Stimulated activated CD4-positive, alpha-beta T cell treated with anti-CD3 and anti-CD28 coated beads, Interleukin-4, amount 100 ng/mL, for 48 hours (primary cell): ENCODE results near the gene LIPI.
"Not testable (repeated sequence)": the region's sequence is repeated elsewhere in the genome, so short reads cannot be mapped to it uniquely, and the experiment has no call there.

Experiments used
- DNase-seq, 2 donors: peaks; one replicate each; pipeline ENCODE4 v3.0.0-alpha.2; 2020; ENCODE audit warnings: low read depth in 2 of 2

LIPI gene

DNA sequence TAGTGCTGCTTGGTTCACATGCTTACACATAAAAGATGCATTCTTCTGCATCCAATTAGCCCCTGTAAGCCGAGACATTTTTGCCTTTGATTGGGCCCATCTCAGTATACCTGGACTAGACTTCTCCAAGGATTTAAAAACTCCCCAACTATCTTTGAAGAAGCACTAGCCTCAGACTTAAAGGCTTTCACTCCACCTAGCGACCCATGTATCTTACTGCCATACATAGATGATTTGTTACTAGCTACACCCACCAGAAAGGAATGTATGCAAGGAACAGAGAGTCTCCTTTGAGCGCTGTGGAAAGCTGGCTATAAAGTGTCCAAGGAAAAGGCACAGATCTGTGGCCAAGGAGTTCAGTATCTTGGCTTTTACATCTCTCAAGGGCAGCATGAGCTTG lies 91.7 kb downstream of the LIPI start:
- DNase-seq: no peak

DNA sequence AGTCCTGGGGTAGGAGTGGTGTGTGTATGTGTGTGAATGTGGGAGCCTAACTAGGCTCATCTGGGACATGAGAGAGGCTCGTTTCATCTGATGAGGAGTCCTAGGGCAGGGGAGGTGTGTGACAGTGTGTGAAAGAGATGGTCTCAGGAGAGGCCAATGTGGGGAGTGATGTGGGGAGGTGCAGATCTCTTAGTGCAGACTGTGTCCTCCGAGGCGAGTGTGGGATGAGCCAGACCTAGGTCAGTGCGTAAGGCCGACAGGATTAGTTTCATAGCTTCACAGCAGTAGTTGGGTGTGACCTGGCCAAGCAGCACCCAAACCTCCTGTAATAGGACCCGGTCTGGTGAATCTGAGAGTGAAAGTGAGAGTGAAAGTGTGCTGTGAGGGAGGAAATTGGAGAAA lies 94.7 kb downstream of the LIPI start:
- DNase-seq: no peak

DNA sequence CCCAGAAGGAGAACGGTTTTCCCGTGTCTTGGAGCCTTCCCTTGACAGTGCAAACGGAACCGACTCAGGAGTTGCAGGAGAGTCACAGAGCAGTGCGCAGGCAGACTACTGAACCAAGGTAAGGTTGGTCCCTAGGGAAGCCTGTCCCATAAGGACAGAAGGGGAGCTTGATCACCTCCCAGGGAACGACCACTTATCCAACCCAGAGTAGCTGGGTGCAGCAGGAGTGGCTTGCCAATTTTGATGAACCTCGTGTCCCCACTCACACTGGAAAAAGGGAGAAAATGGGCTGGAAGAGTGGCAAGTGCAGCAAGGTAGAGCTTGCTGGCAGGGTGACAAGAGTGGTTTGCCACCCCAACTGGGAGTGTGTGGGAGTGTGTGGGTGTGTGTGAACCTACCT lies 95.1 kb downstream of the LIPI start:
- no peak for DNase-seq

DNA sequence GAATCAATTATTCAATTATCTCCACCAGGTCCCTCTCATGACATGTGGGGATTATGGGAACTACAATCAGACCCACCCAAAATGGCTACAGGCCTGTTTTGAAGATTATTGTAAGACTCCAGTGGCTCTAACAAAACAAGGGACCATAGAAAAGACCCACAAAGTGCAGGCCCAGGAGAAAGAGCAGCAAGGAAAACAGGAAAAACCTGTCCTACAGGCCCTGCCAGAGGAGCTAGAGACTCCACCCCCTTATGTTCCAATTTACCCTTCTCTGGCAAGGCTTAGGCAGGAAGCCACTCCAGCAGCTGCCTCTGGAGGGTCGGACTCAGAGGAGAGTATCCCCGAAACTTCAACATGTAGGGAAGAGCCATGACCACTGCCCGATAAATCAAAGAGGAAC lies 96.5 kb downstream of the LIPI start:
- no peak for DNase-seq

DNA sequence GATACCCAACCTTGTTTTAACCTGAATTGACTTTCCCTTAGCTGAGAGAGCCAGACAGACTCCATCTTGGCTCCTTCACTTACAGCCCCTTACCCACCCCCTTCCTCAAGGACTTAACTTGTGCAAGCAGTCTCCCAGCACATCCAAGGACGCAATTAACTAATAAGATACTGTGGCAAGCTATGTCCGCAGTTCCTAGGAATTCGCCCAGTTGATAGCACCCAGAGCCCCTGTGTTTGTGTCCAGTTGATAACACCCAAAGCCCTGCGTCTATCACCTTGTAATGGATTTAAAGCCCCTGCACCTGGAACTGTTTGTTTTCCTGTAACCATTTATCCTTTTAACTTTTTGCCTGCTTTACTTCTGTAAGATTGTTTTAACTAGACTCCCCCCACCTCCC lies 106.2 kb downstream of the LIPI start:
- DNase-seq: not testable (repeated sequence)

DNA sequence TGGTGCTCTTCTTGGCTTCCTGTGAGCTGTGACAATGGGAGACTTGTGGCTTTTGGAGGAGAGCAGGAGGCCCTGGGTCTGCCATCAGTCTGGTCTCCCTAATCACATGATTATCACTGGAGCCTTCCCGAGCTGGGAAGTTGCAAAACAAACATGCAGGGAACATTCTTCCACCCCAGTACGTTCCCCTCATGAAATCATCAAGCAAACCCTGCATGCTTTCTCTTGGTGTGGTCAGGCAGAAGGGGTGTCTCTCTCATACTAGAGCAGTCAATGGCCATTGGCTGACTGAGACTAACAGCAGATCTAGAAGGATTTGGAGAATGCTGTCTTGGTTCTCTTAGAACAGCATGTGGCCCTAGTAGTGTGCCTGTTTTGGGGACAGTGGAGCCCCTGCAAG lies 111.2 kb downstream of the LIPI start:
- no peak for DNase-seq

DNA sequence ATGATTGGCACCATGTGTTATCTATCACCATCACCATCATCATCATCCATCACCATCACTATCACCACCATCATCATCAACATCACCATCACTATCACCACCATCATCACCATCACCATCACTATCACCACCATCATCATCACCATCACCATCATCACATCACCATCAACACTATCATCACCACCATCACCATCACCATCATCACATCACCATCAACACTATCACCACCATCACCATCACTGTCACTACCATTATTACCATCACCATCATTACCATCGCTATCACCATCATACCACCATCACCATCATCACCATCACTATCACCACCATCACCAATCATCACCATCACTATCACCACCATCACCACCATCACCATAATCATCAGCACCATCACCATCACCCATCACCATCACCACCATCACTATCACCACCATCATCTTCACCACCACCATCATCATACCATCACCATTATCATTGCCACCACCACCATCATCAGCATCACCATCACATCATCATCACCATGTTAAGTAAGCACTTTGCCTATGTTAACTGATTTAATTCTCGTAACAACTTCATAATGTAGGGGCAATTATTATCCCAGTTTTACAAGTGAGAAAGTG lies 112.8 kb downstream of the LIPI start:
- no peak for DNase-seq

DNA sequence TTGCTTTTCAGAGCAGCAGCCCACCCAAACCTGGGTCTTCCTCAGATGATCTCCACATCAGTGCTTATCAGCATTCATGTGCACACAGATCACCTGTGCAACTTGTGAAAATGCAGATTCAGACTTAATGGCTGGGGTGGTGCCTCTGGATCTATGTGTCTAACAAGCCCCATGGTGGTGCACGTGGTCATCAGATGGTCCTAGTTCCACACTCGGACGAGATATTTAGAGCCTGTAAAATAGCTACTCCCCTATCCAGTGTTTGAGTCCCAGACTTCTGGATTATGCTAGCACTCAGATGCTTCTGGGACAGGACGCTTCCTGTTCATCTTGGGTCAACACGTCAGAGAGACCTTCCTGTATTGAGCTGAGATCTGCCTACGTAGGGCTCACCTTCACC lies 114.2 kb downstream of the LIPI start:
- DNase-seq: no peak

DNA sequence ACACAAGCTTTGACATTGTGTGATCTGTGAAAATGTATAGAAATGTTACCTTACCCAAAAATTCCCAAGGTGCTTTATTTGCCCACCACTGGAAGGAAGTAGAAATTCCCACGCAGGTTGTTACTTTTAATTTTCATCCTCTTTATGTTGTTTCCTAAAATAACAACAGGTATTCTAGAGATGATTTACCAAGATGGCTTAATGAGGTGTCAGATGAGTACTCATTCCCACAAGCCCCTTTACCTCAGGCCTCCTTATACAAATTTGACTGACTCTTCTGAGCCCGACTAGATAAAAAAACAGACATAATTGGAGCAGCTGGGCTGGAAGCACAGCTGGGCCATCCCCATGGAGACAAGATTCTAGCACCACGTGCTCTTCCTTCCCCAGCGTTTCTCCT lies 114.6 kb downstream of the LIPI start:
- no peak for DNase-seq

DNA sequence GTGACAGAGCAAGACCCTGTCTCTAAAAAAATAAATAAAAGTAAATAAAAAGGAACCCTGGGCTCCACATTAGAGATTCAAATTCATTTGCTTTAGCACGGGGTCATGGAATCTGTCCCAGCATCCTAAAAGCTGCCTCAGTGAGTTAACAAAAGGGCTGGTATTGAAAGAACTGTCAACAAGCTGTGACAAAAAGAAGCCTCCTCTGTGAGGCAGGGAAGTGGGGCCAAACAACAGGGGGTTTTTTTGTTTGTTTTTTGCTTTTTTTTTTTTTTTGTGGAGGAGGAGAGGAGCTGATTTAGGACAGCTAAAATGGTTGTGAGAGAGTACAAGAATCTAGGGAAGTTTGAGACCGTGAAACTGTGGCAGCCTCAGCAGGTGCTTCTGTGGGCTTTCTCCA lies 115.7 kb downstream of the LIPI start:
- no peak for DNase-seq

DNA sequence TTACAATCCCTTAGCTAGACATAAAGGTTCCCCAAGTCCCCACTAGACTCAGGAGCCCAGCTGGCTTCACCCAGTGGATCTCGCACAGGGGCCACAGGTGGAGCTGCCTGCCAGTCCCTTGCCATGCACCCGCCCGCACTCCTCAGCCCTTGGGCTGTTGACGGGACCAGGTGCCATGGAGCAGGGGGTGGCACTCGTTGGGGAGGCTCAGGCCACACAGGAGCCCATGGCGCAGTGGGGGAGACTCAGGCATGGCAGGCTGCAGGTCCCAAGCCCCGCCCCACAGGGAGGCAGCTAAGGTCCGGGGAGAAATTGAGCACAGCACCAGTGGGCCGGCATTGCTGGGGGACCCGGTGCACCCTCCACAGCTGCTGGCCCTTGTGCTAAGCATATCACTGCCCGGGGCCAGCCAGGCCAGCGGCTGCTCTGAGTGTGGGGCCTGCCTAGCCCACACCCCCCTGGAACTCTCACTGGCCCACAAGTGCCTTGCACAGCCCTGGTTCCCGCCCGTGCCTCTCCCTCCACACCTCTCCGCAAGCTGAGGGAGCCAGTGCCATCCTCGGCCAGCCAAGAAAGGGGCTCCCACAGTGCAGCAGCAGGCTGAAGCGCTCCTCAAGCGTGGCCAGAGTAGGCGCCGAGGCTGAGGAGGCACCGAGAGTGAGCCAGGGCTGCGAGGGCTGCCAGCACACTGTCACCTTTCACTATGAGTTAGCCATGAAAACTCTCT lies 117.8 kb downstream of the LIPI start:
- no peak for DNase-seq

DNA sequence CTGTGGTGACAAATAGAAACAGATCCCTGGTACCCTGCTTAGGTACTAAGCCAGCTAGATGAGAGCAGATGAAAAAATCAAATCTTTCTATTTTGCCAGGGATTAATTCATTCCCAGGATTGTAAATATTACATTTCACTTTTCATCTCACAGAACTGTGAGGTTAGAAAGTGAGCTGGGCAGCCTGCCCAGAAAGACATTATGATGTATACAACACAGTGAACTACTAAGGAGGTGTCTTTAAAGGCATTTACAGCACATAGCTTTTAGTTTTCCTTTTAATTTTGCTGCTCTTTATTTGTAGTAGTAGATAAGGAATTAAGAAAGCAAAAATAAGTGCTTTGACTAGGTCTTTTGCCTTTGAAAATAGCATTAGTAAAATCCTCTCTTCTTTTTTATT lies 120.6 kb downstream of the LIPI start:
- DNase-seq: not testable (repeated sequence)

DNA sequence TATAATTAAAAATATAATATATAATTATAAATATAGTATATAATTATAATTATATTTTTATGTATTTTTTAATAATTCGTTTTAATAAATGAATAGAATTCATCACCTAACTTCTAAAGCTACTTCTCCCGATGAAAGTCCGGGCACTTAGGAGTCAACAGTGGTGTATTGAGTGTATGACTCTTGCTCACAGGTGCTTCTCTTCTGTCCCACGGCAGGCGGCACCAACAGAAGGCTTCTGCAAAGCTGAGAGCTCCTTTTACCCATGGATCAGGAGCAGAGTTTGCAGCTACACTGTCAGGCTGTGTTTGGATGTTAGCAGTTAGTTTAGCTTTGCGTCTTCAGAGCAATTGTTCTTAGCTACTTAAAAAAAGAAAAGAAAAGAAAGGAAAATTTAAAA lies 122.4 kb downstream of the LIPI start:
- no peak for DNase-seq

DNA sequence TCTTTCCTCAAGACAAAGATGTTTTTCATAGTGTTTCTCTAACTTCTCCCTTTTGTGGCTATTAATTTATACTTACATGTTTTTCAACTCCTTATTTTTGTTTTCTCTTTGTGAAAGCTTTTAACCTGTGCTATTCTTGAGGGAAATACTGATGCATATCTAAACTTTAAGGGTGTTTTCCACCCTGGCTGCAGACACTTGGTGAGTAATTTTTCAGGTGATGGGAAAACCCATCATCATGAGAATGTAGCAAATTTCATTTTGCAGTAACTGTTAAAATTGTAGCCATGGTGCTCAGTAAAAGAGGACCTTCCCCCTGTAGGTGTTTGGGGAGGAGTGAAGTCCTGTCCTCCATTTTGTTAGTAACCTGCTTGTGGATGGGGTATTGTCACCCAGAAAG lies 124.2 kb downstream of the LIPI start:
- DNase-seq: no peak

DNA sequence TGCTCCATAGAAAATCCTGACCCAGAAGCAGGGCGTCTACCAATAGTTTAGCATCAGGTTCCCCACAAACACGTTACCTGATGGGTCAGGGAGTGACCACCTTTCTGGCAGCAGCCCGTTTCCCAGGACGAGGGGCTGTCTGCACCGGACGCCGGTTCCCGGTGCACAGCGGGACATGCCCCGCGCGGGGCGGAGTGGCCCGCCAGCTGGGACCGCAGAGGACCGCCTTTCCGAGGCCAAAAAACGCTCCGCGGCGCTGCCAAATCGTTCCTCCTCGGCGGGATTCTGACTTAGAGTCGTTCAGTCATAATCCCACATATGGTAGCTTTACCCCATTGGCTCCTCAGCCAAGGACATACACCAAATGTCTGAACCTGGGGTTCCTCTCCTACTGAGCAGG lies 126.1 kb downstream of the LIPI start:
- DNase-seq: no peak

DNA sequence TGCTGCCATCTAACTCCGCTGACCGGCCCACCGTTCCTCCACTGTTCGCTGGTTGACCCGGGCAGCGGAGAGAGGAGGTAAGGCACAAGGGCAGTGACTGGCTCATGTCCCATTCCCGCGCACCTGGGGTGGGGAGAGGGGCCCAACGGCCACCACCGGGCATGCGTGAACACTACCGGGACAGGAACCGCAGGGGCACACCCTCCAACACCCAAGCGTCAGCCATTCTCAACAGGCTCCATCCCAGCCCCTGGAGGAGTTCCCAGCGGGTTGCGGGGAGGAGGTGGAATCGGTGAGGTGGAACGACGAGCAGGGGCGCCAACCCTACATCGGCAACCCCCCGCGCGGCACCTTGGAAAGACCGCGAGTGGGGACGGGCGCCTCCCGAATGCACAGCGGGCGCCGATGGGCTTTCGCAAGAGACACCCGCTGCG lies 126.7 kb downstream of the LIPI start:
- DNase-seq: no peak

DNA sequence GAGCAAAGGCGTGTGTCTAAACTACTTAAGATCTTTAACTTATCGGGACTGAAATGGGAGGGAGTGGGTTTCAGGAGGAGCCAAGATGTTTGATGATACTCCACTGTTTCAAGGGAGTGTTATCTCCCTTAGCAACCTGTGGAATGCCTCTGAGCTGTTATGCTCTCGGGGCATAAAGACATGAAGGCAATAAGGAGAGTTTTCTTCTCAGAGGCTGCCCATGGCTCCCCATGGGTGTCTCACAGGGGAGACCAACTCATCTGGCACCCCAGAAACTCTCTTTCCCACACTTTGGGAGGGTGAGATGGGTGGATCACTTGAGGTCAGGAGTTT lies 130.0 kb downstream of the LIPI start:
- DNase-seq: no peak

DNA sequence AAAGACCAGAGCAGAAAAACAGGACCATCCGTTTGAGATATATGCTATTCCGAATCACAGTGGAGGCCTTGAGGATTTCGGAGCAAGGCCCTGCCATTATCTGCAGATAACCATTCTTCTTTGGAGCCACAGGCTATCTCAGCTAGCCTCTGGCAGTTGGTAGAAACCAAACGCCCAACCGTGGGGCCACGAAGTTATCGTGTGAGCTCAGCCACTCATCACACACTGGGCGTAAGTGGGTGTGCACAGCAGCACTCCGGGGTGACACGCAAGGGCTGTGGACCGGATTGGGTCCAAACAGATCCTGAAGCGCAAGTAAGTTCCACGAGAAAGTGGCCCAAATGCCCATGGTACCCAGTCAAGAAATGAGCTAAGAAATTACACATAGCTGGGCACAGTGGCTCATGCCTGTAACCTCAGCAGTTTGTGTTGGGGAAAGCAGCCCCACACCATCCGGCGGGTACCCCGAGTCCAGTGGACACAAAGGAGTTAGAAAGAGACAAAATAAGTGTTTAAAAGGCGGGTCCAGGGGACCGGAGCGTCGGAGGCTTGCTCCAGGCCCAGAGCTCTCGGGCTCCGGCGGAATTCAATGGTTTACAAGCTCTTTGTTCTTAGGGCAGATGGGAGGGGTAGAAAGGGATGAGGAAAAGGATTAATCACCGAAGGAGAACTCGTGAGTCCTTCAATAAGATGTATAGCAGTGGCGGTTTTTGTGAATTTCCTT lies 130.6 kb downstream of the LIPI start:
- no peak for DNase-seq

DNA sequence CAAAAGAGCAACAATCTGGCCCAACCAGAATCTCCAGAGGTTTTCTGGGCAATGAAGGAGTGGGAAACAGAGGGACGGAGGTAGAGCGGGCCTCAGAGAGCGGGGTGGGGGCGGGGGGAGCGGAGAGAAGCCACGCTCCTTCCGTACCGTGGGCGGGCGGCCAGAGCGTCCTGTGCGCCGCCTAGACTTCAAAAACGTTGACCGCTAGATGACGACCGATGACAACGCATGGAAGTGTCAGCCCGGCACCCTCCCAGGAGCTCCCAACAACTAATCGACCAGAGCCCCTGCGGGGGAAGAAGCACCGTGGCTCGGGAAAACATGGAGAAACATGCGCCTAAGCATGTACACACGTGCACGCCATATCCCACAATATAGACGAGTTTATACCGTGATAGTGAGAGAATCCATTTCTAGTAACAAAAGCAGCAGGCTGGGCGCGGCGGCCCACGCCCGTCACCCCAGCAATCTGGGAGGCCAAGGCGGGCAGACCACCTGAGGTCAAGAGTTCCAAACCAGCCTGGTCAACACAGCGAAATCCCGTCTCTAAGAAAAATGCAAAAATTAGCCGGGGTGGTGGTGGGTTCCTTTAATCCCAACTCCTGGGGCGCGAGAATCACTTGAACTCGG lies 131.9 kb downstream of the LIPI start:
- no peak for DNase-seq

DNA sequence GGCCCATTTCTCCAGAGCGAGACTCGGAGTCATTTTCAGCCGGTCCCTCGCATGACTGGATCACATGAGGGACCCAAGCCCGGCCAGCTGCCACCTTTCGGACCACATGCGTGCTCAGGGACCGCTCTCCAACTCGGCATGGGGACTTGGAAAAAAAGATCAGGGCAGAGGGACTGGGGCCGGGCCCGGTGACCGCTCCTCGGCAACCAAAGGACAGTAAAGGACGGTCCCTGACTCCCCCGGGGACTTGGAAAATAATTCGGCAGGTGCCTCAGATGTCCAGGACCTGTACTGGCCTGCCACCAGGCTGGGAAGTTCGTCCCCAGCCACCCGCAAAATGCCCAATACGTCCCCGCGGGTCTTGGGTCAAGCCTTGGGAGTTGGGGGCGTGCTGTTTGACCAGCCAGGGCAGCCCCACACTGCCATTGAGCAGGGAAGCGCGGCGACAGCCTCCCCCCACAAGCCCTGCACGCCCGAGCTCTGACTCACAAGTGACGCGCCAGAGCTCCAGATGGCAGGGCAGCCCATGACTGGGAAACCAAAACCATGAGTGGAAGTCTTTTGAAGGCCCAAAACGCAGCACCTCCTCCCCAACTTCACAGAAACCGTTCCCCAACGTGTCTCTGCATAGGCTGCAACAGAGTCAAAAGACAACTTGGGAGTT lies 134.5 kb downstream of the LIPI start:
- DNase-seq: no peak

DNA sequence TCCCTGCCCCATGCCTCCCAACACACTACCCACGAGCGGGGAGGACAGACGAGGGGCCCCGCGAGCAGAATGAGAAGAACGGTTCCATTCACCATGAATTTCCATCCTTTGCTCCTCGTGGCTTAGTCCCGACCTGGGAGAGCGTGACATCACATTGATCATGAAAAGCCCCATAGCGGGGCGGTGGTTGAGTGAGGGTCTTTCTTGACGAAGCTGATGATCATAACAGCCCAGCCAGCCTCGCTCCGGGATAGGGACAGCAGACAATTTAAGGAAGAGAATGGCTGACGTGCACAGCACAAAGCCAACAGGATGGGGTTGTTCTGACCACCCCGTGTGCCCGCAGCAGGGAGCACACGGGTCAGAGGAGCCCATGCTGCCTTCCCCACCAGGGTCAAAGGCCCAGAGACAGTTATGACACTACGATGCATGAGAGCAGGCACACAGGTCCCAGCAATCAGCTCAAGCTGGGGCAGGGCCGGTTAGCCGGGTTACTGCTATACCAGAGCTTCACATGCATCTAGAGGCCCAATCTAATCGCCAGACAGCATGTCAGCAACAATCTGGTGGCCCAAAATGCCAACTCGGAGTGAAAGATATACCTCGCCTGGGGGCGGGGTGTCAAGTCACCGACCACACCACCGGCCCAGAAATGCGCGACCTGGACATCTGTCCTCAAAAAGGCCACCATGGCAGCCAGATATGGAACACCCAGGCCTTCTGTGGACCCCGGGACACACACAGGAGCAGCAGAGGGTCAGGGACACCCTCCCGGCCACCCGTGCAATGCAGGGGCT lies 135.2 kb downstream of the LIPI start:
- no peak for DNase-seq
